Neural cell (in vitro differentiated cells): Measurements from ENCODE around the gene LSM10.

ENCODE experiments used
- EP300 ChIP-seq: fragments of 450-650 bp; conservative IDR thresholded peaks from 2 replicates; pipeline ENCODE4 v1.6.1; 2014; ENCODE audit warnings: antibody characterized with exemption, mild to moderate bottlenecking, moderate library complexity; ENCODE audit not compliant: poor library complexity, severe bottlenecking
- EZH2 ChIP-seq: fragments of 200-600, 300-800 bp; shearing (Covaris generic), sonication (generic); IDR thresholded peaks from 2 replicates; pipeline ENCODE4 v1.6.1; 2014; ENCODE audit warnings: antibody characterized with exemption, low read length, borderline replicate concordance, mild to moderate bottlenecking; ENCODE audit not compliant: insufficient read depth, poor library complexity, severe bottlenecking
- POLR2AphosphoS5 ChIP-seq: IDR thresholded peaks from 2 replicates; pipeline ENCODE4 v1.6.1; 2012
- RAD21 ChIP-seq: fragments of 450-650 bp; conservative IDR thresholded peaks from 2 replicates; pipeline ENCODE4 v1.6.1; 2014; ENCODE audit warnings: antibody characterized with exemption, mild to moderate bottlenecking, moderate library complexity
- SMC3 ChIP-seq: fragments of 450-650 bp; conservative IDR thresholded peaks from 2 replicates; pipeline ENCODE4 v1.6.1; 2014; ENCODE audit warnings: antibody characterized with exemption, mild to moderate bottlenecking, moderate library complexity; ENCODE audit not compliant: poor library complexity
- TAF1 ChIP-seq: IDR thresholded peaks from 2 replicates; pipeline ENCODE4 v1.6.1; 2012; ENCODE audit warnings: low read depth
- TF ChIP-seq, protein P1 (sequence below): fragments of 450-650 bp; IDR thresholded peaks from 2 replicates; pipeline ENCODE4 v1.5.1; 2014; ENCODE audit warnings: antibody characterized with exemption, mild to moderate bottlenecking, moderate library complexity; ENCODE audit not compliant: poor library complexity, severe bottlenecking

DNA sequence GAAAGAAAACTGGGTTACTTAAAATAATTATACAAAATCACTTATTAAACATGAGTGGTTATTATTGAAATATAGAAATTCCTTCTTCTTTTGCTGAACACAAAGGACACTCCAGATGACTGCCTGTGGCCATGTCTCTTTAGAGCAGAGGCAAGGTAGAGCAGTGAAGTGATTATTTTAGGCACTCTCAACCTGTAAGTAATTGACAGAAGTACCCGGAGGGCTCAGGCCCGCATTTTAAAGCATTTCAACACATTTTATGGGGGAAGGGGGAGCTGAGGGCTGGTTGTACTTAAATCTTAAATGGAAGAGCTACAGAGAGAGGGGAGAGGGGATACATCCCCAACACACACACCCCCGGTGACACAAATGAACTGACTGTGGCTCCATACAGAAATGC lies 42.3 kb upstream of the LSM10 start:
- TF ChIP-seq TAF1 (no peak), POLR2AphosphoS5 (no peak), EP300 (no peak), EZH2 (no peak), SMC3 (no peak), RAD21 (no peak)
- TF ChIP-seq, protein P1, sequence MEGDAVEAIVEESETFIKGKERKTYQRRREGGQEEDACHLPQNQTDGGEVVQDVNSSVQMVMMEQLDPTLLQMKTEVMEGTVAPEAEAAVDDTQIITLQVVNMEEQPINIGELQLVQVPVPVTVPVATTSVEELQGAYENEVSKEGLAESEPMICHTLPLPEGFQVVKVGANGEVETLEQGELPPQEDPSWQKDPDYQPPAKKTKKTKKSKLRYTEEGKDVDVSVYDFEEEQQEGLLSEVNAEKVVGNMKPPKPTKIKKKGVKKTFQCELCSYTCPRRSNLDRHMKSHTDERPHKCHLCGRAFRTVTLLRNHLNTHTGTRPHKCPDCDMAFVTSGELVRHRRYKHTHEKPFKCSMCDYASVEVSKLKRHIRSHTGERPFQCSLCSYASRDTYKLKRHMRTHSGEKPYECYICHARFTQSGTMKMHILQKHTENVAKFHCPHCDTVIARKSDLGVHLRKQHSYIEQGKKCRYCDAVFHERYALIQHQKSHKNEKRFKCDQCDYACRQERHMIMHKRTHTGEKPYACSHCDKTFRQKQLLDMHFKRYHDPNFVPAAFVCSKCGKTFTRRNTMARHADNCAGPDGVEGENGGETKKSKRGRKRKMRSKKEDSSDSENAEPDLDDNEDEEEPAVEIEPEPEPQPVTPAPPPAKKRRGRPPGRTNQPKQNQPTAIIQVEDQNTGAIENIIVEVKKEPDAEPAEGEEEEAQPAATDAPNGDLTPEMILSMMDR = no peak
